ENCODE data around the gene TXNL4A. TPM values are rescaled to one million over a fixed set of nuclear protein-coding genes. Genes with fewer than 3 reads are reported as not detected.
"Not testable (repeated sequence)": the region's sequence is repeated elsewhere in the genome, so short reads cannot be mapped to it uniquely, and the experiment has no call there.

Gene TXNL4A
- total RNA-seq, 2 donors from 2014 or later: 11.2 to 13.5 TPM

DNA sequence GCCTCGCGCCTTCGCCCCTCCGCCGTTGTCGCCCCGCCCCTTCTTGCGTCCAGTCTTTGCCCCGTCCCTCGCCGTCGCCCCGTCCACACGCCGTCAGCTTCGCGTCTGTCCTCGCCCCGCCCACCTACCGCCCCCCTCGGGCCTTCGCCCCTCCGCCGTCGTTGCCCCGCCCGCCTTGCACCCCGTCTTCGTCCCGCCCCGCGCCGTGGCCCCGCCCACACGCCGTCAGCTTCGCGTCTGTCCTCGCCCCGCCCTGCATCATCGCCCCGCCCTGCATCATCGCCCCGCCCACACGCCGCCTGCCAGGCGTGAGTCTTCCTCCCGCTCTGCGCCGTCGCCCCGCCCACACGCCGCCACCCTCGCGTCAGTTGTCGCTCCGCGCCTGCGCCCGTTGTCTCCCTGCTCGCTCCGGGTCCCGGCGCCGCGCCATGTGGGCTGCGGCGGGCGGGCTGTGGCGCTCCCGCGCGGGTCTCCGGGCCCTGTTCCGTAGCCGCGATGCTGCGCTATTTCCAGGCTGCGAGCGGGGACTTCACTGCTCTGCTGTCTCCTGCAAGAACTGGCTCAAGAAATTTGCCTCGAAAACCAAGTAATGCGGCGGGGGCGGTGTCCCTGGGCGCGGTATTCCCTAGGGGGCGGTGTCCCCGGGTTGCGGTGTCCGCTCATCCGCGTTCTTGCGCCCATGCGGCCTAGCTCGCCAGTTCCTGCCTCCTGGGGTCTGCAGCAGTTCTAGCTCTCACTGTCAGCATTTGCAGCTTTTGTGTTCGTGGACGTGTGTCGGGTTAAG lies 45.9 kb upstream of the TXNL4A start, which contains the start of gene RBFA:
RBFA (plus strand) TSS at position 367 of the 784 bp plus-strand sequence; CDS start at position 429, 62 bp downstream.
- Histone ChIP-seq H3K36me3 (replicated peaks in 1 of 2; ENCODE audit: insufficient read depth in 1 of 2, low read depth in 2 of 2) (peaks cover 2 to 7% of the 10 kb centered on the region in 2 donors), H3K9me3 (no peaks in the 10 kb centered on the region), H3K4me3 (peak within 1 kb of the TSS; percentile 64 to 82), H3K4me1 (peaks cover 9% of the 10 kb centered on the region), H3K27ac (peak within 1 kb of the TSS; percentile 74 to 90 (median 84)), H3K27me3 (no peaks in the 10 kb centered on the region)
- 1% methylated on average over 52 to 86 of the region's 99 CpGs for WGBS, 2 donors
- DNase-seq (peak; percentile 99 to 100 (median 100)), ATAC-seq (peak; percentile 89)
- TF ChIP-seq POLR2A (IDR thresholded peaks at IDR 0.05): peak; percentile 42 to 74 (median 72)
- TF ChIP-seq, protein P1, sequence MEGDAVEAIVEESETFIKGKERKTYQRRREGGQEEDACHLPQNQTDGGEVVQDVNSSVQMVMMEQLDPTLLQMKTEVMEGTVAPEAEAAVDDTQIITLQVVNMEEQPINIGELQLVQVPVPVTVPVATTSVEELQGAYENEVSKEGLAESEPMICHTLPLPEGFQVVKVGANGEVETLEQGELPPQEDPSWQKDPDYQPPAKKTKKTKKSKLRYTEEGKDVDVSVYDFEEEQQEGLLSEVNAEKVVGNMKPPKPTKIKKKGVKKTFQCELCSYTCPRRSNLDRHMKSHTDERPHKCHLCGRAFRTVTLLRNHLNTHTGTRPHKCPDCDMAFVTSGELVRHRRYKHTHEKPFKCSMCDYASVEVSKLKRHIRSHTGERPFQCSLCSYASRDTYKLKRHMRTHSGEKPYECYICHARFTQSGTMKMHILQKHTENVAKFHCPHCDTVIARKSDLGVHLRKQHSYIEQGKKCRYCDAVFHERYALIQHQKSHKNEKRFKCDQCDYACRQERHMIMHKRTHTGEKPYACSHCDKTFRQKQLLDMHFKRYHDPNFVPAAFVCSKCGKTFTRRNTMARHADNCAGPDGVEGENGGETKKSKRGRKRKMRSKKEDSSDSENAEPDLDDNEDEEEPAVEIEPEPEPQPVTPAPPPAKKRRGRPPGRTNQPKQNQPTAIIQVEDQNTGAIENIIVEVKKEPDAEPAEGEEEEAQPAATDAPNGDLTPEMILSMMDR (IDR thresholded peaks at IDR 0.05): peak; percentile 18 to 65 (median 49)
- intact Hi-C loops (cut with DNase I): no loop called here

DNA sequence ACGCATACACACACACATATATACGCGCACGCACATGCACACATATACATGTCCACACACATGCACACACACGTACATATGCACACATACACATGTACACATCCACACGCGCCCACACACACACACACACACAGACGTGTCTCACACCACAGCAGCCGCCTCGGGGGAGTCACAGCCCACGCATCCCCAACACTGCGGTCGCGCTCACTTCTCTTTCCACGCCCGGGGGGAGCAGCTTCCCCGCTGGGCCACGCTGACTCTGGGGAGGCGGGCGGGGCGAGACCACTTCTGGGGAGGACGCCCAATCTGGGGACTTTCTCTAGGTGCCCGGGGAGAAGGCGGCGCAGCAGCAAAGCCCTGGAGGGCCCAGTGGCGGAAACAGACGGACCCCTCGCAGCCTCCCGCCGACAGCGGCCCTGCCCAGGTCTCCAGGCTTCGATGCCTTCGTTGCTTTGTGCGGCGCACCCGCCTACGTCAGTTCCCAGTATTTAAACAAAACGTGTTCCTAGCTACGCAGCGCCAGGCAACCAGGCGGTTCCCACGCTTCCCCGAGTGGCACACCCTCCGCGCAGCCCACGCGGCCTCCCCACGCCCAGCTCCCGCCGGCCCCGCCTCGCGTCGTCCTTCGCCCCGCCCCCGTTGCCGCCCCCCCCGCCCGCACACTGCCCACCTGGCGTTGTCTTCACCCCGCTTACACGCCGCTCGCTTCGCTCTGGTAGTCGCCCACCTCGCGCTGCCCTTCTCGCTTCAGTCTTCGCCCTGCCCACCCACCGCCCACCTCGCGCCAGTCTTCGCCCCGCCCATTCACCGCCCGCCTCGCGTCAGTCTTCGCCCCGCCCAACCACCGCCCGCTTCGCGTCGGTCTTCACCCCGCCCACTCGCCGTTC lies 45.1 kb upstream of the TXNL4A start:
- peaks cover 0 to 7% of the 10 kb centered on the region in 2 donors for H3K36me3 ChIP-seq (replicated peaks in 1 of 2; ENCODE audit: insufficient read depth in 1 of 2, low read depth in 2 of 2)
- H3K4me1 ChIP-seq: peaks cover 9% of the 10 kb centered on the region
- ATAC-seq: peak; percentile 64
- peak overlapping the region; percentile 74 to 90 (median 84) for H3K27ac ChIP-seq
- no peaks in the 10 kb centered on the region for H3K27me3 ChIP-seq
- TF ChIP-seq POLR2A (IDR thresholded peaks at IDR 0.05): peak in 2 of 3 donors; percentile 71 to 79
- TF ChIP-seq, protein P1 (IDR thresholded peaks at IDR 0.05): no peak
- intact Hi-C loops (cut with DNase I): no loop called here
- H3K4me3 ChIP-seq: peak overlapping the region; percentile 6 to 28
- H3K9me3 ChIP-seq: no peaks in the 10 kb centered on the region
- 4 to 7% methylated on average over 32 to 81 of the region's 90 CpGs for WGBS, 2 donors
- DNase-seq: peak in 2 of 4 donors; percentile 20 to 39

DNA sequence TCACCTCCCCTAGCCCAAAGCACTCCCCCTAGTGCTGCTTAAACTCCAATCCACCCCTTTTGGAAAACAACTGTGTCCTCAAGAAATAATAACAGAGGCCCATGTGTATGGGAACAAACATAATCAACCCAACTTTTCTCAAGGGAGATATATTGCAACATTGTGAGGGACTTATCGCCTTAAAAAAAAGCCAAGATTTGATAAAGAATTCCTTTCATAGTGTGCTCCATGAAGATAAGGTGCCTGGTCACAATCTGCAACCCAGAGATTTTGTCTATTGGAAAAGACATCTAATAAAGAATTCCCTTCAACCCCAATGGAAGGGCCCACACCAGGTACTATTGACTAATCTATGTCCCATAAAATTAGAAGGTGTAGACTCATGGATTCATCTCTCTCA lies 41.3 kb upstream of the TXNL4A start:
- 91 to 100% methylated on average over 1 of the region's 1 CpG for WGBS, 2 donors
- Histone ChIP-seq H3K27me3 (no peaks in the 10 kb centered on the region), H3K4me3 (no peak overlapping the region), H3K27ac (no peak overlapping the region), H3K36me3 (replicated peaks in 1 of 2; ENCODE audit: insufficient read depth in 1 of 2, low read depth in 2 of 2) (no peaks in the 10 kb centered on the region), H3K9me3 (no peaks in the 10 kb centered on the region), H3K4me1 (no peaks in the 10 kb centered on the region)
- DNase-seq (no peak), ATAC-seq (no peak)
- TF ChIP-seq, protein P1 (IDR thresholded peaks at IDR 0.05): no peak
- no peak for TF ChIP-seq POLR2A (IDR thresholded peaks at IDR 0.05)
- intact Hi-C loops (cut with DNase I): loop anchor here (10.0 kb wide), 1 partner anchor 85 kb away; no protein-coding TSS in a partner anchor

DNA sequence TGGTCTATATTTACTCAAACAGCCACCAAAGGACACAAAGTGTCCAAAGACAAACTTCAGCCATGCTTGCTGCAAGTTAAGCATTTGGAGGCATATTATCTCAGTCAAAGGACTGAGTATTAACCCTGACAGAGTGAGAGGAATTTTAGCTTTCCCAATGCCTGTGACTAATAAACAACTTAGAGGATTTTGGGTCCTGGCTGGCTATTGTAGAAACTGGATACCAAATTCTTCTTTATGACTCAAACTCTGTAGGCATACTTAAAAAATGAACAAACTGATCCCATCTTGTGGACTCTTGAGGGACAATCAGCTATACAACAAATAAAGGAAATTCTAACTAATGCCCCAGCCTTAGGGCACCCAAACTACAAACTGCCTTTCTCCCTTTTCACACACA lies 39.4 kb upstream of the TXNL4A start:
- not testable (repeated sequence) for H3K36me3 ChIP-seq (replicated peaks in 1 of 2; ENCODE audit: insufficient read depth in 1 of 2, low read depth in 2 of 2); H3K27me3 ChIP-seq; H3K4me3 ChIP-seq; H3K4me1 ChIP-seq; ATAC-seq; H3K27ac ChIP-seq; DNase-seq
- peaks cover 0 to 20% (median 0%) of the 10 kb centered on the region in 3 donors for H3K9me3 ChIP-seq
- intact Hi-C loops (cut with DNase I): loop anchor here (10.0 kb wide), 1 partner anchor 83 kb away; no protein-coding TSS in a partner anchor

DNA sequence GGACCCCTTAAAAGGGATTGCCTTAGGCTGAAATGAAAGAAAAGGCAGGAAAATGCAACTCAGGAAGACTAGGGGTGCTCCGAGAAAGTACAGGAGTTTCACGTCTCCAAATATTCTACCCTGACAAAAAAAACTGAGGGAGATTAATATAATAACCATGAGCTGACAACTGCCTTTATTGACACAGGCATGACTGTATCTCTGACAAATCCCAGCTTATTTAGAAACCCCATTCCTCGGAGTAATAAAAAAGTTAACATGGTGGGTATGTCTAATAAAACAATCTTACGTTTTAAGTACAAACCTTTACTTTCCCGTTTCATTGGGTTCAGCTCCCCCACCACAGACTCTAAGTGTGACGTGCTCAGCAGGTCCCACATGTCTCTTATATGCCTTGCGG lies 38.0 kb upstream of the TXNL4A start:
- H3K4me1 ChIP-seq: no peaks in the 10 kb centered on the region
- DNase-seq (no peak), ATAC-seq (no peak)
- intact Hi-C loops (cut with DNase I): loop anchor here (10.0 kb wide), 1 partner anchor 82 kb away; no protein-coding TSS in a partner anchor
- no peak for TF ChIP-seq POLR2A (IDR thresholded peaks at IDR 0.05)
- TF ChIP-seq, protein P1 (IDR thresholded peaks at IDR 0.05): no peak
- no peaks in the 10 kb centered on the region for H3K27me3 ChIP-seq
- H3K36me3 ChIP-seq (replicated peaks in 1 of 2; ENCODE audit: insufficient read depth in 1 of 2, low read depth in 2 of 2): no peaks in the 10 kb centered on the region
- H3K4me3 ChIP-seq: no peak overlapping the region
- 93 to 96% methylated on average over 7 of the region's 7 CpGs for WGBS, 2 donors
- peaks cover 0 to 33% (median 2%) of the 10 kb centered on the region in 3 donors for H3K9me3 ChIP-seq
- H3K27ac ChIP-seq: no peak overlapping the region
